ENCODE results near the gene MCTP1. TPM values are rescaled to one million over a fixed set of nuclear protein-coding genes. Genes with fewer than 3 reads are reported as not detected.

The MCTP1 gene
- total RNA-seq, 1 donor from 2014 or later, result 7.8 TPM

DNA sequence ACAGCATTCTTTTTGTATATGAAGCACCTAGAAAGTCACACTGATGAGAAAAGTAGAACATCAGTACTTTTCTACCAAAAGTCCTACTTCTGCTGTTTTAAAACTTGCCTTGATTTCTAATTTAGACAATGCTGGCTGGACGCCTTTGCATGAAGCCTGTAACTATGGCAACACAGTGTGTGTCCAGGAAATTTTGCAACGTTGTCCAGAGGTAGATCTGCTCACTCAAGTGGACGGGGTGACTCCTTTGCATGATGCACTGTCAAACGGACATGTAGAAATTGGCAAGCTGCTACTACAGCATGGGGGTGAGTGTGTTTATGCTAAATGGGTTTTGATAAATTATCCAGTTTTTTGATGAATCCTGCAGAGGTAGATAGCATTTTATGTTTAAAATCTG, 592.9 kb downstream of the MCTP1 start:
- H3K4me1 ChIP-seq, result peaks cover 14% of the 10 kb centered on the region
- peaks cover 33% of the 10 kb centered on the region for H3K36me3 ChIP-seq
- H3K27ac ChIP-seq (replicated peaks), result no peak overlapping the region
- no peak overlapping the region for H3K4me3 ChIP-seq
- intact Hi-C loops (cut with micrococcal nuclease), result no loop called here
- TF ChIP-seq, protein P1, sequence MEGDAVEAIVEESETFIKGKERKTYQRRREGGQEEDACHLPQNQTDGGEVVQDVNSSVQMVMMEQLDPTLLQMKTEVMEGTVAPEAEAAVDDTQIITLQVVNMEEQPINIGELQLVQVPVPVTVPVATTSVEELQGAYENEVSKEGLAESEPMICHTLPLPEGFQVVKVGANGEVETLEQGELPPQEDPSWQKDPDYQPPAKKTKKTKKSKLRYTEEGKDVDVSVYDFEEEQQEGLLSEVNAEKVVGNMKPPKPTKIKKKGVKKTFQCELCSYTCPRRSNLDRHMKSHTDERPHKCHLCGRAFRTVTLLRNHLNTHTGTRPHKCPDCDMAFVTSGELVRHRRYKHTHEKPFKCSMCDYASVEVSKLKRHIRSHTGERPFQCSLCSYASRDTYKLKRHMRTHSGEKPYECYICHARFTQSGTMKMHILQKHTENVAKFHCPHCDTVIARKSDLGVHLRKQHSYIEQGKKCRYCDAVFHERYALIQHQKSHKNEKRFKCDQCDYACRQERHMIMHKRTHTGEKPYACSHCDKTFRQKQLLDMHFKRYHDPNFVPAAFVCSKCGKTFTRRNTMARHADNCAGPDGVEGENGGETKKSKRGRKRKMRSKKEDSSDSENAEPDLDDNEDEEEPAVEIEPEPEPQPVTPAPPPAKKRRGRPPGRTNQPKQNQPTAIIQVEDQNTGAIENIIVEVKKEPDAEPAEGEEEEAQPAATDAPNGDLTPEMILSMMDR (IDR thresholded peaks at IDR 0.05; ENCODE audit: borderline replicate concordance), result no peak
- no peaks in the 10 kb centered on the region for H3K27me3 ChIP-seq (ENCODE audit: low read depth)
- no peak for DNase-seq
- H3K9me3 ChIP-seq (replicated peaks), result no peaks in the 10 kb centered on the region

DNA sequence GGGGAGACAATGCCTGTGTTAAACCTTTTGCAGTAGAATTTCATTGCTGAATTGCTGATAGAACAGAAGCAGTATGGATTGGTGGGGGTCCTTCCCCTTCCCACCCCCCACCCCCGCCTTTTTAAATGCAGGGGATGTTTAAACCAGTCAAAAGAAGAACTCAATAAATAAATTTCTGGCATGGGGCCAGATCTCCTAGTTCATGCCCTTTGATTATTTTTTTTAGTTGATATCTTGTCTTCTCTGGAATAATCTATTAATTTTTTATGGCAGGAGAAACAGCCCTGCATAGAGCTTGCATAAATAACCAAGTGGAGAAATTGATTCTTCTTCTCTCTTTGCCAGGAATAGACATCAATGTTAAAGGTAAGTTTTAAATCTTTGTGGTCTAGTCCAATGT, 593.6 kb downstream of the MCTP1 start:
- TF ChIP-seq, protein P1 (IDR thresholded peaks at IDR 0.05; ENCODE audit: borderline replicate concordance), result no peak
- no peaks in the 10 kb centered on the region for H3K9me3 ChIP-seq (replicated peaks)
- H3K27ac ChIP-seq (replicated peaks), result no peak overlapping the region
- H3K36me3 ChIP-seq, result peaks cover 40% of the 10 kb centered on the region
- no peaks in the 10 kb centered on the region for H3K27me3 ChIP-seq (ENCODE audit: low read depth)
- intact Hi-C loops (cut with micrococcal nuclease), result no loop called here
- peaks cover 14% of the 10 kb centered on the region for H3K4me1 ChIP-seq
- H3K4me3 ChIP-seq, result no peak overlapping the region
- DNase-seq, result no peak

DNA sequence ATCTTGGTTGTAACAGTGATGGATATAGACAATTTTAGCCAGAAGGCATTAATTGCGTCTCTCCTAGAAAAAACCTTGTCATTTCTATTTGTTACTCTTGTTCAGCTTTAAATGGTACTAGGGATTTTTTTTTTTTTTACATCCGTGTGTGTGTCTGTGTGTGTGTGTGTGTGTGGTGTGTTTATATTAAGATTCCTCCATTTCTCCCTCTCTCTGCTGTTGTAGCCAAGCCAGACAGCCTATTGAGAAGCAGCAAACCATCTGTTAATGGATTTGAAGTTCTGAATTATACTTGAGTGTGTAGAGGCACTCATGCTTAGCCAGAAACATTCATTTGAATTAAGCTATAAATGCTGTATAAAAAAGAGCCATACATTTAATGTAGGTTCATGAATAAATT, 594.1 kb downstream of the MCTP1 start:
- Histone ChIP-seq H3K4me3 (no peak overlapping the region), H3K4me1 (peaks cover 14% of the 10 kb centered on the region), H3K27ac (replicated peaks) (no peak overlapping the region), H3K36me3 (peaks cover 41% of the 10 kb centered on the region), H3K9me3 (replicated peaks) (no peaks in the 10 kb centered on the region), H3K27me3 (ENCODE audit: low read depth) (no peaks in the 10 kb centered on the region)
- TF ChIP-seq, protein P1 (IDR thresholded peaks at IDR 0.05; ENCODE audit: borderline replicate concordance), result no peak
- no peak for DNase-seq
- intact Hi-C loops (cut with micrococcal nuclease), result no loop called here

- no peak overlapping the region for H3K27ac ChIP-seq (replicated peaks)
- peaks cover 14% of the 10 kb centered on the region for H3K4me1 ChIP-seq
- TF ChIP-seq, protein P1 (IDR thresholded peaks at IDR 0.05; ENCODE audit: borderline replicate concordance), result no peak
- intact Hi-C loops (cut with micrococcal nuclease), result no loop called here
- DNase-seq, result no peak
- H3K36me3 ChIP-seq, result peaks cover 34% of the 10 kb centered on the region
- no peak overlapping the region for H3K4me3 ChIP-seq
- no peaks in the 10 kb centered on the region for H3K27me3 ChIP-seq (ENCODE audit: low read depth)
- no peaks in the 10 kb centered on the region for H3K9me3 ChIP-seq (replicated peaks)
Observed at GRCh38 chr5:94689908-94690307, 595.0 kb downstream of the MCTP1 start.

DNA sequence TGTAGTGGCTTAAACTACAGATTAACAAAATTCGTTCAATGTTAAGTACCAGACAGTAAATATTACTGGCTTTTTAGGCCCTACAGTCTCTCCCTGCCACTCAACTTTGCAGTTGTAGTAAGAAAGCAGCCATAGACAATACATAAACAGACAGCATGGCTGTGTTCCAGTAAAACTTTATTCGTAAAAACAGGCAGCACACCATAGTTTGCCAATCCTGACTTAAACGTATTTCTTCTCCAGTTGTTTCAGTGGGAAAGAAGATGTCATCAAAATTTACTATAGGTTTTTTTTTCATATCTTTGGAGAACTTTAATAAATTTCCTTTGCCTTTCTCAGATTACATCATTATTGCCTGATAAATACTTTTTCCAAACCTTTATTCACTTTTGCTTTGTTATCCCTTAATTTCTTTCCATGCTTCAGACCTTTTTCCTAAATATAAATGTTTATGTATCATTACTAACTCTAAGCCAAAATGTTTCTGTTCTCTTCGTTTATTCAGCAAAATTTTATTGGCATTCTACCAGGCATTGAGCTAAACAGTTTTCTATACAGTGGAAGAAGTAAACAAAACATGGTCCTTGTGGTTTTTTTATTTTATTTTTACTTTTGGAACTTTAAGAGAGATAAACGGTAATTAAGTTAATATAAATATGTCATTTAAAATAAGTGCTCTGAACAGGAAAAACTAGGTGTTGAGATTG, 601.9 kb downstream of the MCTP1 start:
- H3K36me3 ChIP-seq, result peaks cover 23% of the 10 kb centered on the region
- H3K27ac ChIP-seq (replicated peaks), result no peak overlapping the region
- H3K27me3 ChIP-seq (ENCODE audit: low read depth), result no peaks in the 10 kb centered on the region
- no peaks in the 10 kb centered on the region for H3K9me3 ChIP-seq (replicated peaks)
- H3K4me3 ChIP-seq, result no peak overlapping the region
- intact Hi-C loops (cut with micrococcal nuclease), result no loop called here
- DNase-seq, result no peak
- no peaks in the 10 kb centered on the region for H3K4me1 ChIP-seq
- TF ChIP-seq, protein P1 (IDR thresholded peaks at IDR 0.05; ENCODE audit: borderline replicate concordance), result no peak

All from left ventricle myocardium inferior (tissue), 1 donor.